ENCODE data around the gene AQP6. TPM values are rescaled to one million over a fixed set of nuclear protein-coding genes. Genes with fewer than 3 reads are reported as not detected.

AQP6 gene, protein sequence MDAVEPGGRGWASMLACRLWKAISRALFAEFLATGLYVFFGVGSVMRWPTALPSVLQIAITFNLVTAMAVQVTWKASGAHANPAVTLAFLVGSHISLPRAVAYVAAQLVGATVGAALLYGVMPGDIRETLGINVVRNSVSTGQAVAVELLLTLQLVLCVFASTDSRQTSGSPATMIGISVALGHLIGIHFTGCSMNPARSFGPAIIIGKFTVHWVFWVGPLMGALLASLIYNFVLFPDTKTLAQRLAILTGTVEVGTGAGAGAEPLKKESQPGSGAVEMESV
- polyA plus RNA-seq (2013, experiment 1 of 2) = not detected
- not detected for polyA plus RNA-seq (2013, experiment 2 of 2)

DNA sequence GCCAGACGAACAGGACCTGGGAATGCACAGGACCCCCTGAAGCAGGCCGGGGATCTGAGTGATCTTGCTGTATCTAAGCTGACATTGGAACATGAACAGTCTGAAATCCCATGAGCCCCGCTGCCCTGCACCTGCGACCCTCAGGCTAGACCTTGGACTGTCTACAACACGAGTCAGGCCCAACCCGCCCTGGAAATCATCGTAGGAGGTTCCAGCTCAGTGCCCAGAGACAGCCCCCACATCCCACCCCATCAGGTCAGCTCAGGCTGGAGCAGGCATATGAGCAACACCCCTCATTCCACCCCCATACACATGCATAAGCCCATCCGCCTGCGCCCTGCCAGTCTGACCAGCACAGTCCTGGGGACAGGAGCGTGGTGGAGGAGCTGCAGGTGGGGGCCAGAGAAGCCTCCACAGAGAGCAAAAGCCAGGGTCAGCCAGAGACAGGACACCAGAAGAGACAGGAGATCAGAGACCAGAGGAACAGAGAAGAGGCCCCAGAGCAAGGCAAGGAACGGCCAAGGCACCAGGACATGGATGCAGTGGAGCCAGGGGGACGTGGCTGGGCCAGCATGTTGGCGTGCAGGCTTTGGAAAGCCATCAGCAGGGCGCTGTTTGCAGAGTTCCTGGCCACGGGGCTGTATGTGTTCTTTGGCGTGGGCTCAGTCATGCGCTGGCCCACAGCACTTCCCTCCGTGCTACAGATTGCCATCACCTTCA is at the start of gene AQP6:
AQP6 (plus strand) TSS at position 307 of the 720 bp plus-strand sequence; CDS start at position 534, 227 bp downstream.
- no peaks in the 10 kb centered on the region for H3K27me3 ChIP-seq (ENCODE audit: insufficient read depth, low read length, poor library complexity)
- H3K79me1 ChIP-seq (ENCODE audit: low read length) = no peaks in the 10 kb centered on the region
- no peak within 1 kb of the TSS for H3K4me2 ChIP-seq (ENCODE audit: low read length)
- no peaks in the 10 kb centered on the region for H3K79me2 ChIP-seq (ENCODE audit: control insufficient read depth, insufficient read depth, low read length)
- no peak within 1 kb of the TSS for H3K9ac ChIP-seq (ENCODE audit: low read length)
- H2BK5ac ChIP-seq (ENCODE audit: low read length) = no peak within 1 kb of the TSS
- H3K27ac ChIP-seq (ENCODE audit: low read depth, low read length) = no peak within 1 kb of the TSS
- no peak for DNase-seq
- H3K23ac ChIP-seq (ENCODE audit: low read length) = no peak within 1 kb of the TSS
- H4K5ac ChIP-seq (ENCODE audit: low read length) = no peak within 1 kb of the TSS
- H3K4me1 ChIP-seq (ENCODE audit: control insufficient read depth, low read depth, low read length) = peaks cover 3% of the 10 kb centered on the region
- H2AK5ac ChIP-seq (ENCODE audit: low read length) = no peak within 1 kb of the TSS
- H3K4ac ChIP-seq (ENCODE audit: low read depth, low read length) = no peak within 1 kb of the TSS
- H3K36me3 ChIP-seq (ENCODE audit: control insufficient read depth, insufficient read depth, low read length) = no peaks in the 10 kb centered on the region
- H4K8ac ChIP-seq (ENCODE audit: low read depth, low read length) = no peak within 1 kb of the TSS
- no peak within 1 kb of the TSS for H3K18ac ChIP-seq (ENCODE audit: low read length)
- no peak within 1 kb of the TSS for H3K56ac ChIP-seq (ENCODE audit: low read length)
- H2BK15ac ChIP-seq (replicated peaks; ENCODE audit: low read depth) = no peak within 1 kb of the TSS
- no peak within 1 kb of the TSS for H2BK120ac ChIP-seq (ENCODE audit: low read depth, low read length)
- no CpG with 5 or more reads among the region's 18 CpGs for WGBS (ENCODE audit: extremely low coverage, insufficient coverage, low lambda C conversion rate)
- H3K4me3 ChIP-seq (ENCODE audit: low read length) = no peak within 1 kb of the TSS

DNA sequence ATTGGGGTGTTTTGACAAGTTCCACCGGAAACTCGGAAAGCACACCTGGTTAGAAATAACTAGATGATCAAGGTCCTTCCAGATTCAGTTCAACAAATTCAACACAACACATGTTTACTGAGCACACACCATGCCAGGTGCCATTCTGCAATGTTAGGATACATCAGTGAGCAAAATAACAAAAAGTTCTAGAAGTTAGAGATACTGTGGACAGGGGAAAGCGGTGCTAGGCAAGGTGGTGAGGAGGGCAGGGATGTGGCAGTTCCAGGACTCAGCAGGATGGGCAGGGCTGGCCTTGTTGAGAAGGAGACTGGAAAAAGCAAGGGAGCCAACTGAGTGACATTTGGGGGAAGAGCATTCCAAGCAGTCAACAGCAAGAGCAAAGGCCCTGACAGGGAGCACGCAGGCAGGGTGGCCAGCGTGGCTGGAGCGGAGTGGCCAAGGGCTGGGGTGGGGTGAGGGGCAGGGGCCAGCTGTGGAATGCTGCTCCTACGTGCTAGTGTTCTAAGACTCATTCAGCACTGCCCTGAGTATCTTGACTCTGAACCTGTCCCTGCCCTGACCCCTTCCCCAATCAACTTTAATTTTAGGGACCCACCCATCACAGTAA is 49.6 kb upstream of the AQP6 start:
- H3K36me3 ChIP-seq (ENCODE audit: control insufficient read depth, insufficient read depth, low read length) = no peaks in the 10 kb centered on the region
- no peak overlapping the region for H2BK5ac ChIP-seq (ENCODE audit: low read length)
- H3K27me3 ChIP-seq (ENCODE audit: insufficient read depth, low read length, poor library complexity) = no peaks in the 10 kb centered on the region
- H3K4me1 ChIP-seq (ENCODE audit: control insufficient read depth, low read depth, low read length) = no peaks in the 10 kb centered on the region
- no peak for DNase-seq
- no peak overlapping the region for H2BK15ac ChIP-seq (replicated peaks; ENCODE audit: low read depth)
- H4K5ac ChIP-seq (ENCODE audit: low read length) = no peak overlapping the region
- no peak overlapping the region for H3K4ac ChIP-seq (ENCODE audit: low read depth, low read length)
- no peak overlapping the region for H4K8ac ChIP-seq (ENCODE audit: low read depth, low read length)
- H3K56ac ChIP-seq (ENCODE audit: low read length) = no peak overlapping the region
- no peak overlapping the region for H3K9ac ChIP-seq (ENCODE audit: low read length)
- H3K4me2 ChIP-seq (ENCODE audit: low read length) = no peak overlapping the region
- H2AK5ac ChIP-seq (ENCODE audit: low read length) = no peak overlapping the region
- H3K23ac ChIP-seq (ENCODE audit: low read length) = no peak overlapping the region
- H3K79me2 ChIP-seq (ENCODE audit: control insufficient read depth, insufficient read depth, low read length) = no peaks in the 10 kb centered on the region
- no peak overlapping the region for H3K18ac ChIP-seq (ENCODE audit: low read length)
- no CpG with 5 or more reads among the region's 7 CpGs for WGBS (ENCODE audit: extremely low coverage, insufficient coverage, low lambda C conversion rate)
- no peak overlapping the region for H3K27ac ChIP-seq (ENCODE audit: low read depth, low read length)
- H2BK120ac ChIP-seq (ENCODE audit: low read depth, low read length) = no peak overlapping the region
- H3K4me3 ChIP-seq (ENCODE audit: low read length) = no peak overlapping the region
- H3K79me1 ChIP-seq (ENCODE audit: low read length) = no peaks in the 10 kb centered on the region

DNA sequence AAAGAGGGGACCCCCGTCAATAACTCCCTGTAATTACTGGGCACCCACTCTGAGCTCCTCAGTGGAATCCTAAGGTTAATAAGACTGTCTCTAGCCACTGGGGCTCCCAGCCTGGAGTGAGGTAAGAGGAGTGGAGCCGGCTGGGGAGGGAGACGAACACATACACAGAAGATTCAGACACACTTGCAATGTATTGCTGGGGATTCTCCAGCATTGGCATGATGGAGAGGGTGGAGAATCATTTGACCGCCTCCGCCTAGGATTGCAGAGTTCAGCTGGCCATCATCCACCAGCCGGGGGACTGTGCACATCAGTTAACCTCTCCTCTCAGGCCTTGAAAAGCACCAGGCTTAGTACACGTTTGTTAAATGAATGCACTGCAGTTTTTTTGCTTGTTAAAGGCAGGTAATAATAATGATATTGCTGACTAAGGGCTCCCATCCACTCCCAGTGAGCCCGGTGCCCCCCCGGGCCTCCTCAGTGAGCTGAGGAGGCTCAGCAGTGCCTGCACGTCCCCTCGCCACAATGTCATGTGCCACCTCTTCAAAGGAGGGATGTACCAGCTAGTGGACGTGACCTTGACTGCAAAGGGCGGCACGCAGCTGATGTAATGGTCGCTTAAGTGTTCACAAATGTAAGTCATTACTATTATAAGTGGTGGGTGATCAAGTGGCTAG is 48.7 kb upstream of the AQP6 start:
- Histone ChIP-seq H3K4me3 (ENCODE audit: low read length) (no peak overlapping the region), H3K79me2 (ENCODE audit: control insufficient read depth, insufficient read depth, low read length) (no peaks in the 10 kb centered on the region), H2BK5ac (ENCODE audit: low read length) (no peak overlapping the region), H2BK15ac (replicated peaks; ENCODE audit: low read depth) (no peak overlapping the region), H4K5ac (ENCODE audit: low read length) (no peak overlapping the region), H2AK5ac (ENCODE audit: low read length) (no peak overlapping the region), H3K27ac (ENCODE audit: low read depth, low read length) (no peak overlapping the region), H3K9ac (ENCODE audit: low read length) (no peak overlapping the region), H3K23ac (ENCODE audit: low read length) (no peak overlapping the region), H4K8ac (ENCODE audit: low read depth, low read length) (no peak overlapping the region), H3K36me3 (ENCODE audit: control insufficient read depth, insufficient read depth, low read length) (no peaks in the 10 kb centered on the region), H3K4me2 (ENCODE audit: low read length) (no peak overlapping the region), H3K56ac (ENCODE audit: low read length) (no peak overlapping the region), H3K79me1 (ENCODE audit: low read length) (no peaks in the 10 kb centered on the region), H3K18ac (ENCODE audit: low read length) (no peak overlapping the region), H3K4me1 (ENCODE audit: control insufficient read depth, low read depth, low read length) (no peaks in the 10 kb centered on the region), H2BK120ac (ENCODE audit: low read depth, low read length) (no peak overlapping the region), H3K27me3 (ENCODE audit: insufficient read depth, low read length, poor library complexity) (no peaks in the 10 kb centered on the region), H3K4ac (ENCODE audit: low read depth, low read length) (no peak overlapping the region)
- no CpG with 5 or more reads among the region's 15 CpGs for WGBS (ENCODE audit: extremely low coverage, insufficient coverage, low lambda C conversion rate)
- no peak for DNase-seq

DNA sequence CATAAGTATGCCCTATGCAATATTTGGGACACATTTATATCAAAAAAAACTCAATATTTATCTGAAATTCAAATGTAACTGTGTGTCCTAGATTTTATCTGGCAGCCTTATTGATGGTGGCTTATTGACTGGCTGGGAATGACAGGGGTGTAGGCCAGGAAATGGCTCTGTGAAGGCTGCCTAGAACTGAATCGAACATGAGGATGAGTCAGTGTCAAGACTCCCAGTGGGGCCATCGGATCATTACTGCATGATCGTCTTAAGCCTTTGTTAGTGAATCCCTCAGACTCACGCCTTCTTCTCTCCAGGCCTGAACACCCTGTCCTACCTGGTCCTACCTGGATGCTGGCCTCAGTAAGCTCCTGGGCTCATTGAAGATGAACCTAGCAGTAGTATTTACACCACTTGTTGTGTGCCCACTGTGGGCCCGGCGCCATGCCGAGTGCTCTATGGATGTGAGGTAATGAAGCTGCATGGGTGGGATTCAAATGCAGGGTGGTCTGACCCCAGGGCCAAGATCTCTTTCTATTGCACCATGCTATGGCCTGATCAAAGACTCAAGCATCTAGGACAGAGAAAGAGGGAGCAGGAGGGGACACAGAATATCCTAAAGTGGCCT is 48.0 kb upstream of the AQP6 start:
- Histone ChIP-seq H2BK15ac (replicated peaks; ENCODE audit: low read depth) (no peak overlapping the region), H3K79me1 (ENCODE audit: low read length) (no peaks in the 10 kb centered on the region), H3K4me2 (ENCODE audit: low read length) (no peak overlapping the region), H3K79me2 (ENCODE audit: control insufficient read depth, insufficient read depth, low read length) (no peaks in the 10 kb centered on the region), H3K4me1 (ENCODE audit: control insufficient read depth, low read depth, low read length) (no peaks in the 10 kb centered on the region), H3K27me3 (ENCODE audit: insufficient read depth, low read length, poor library complexity) (no peaks in the 10 kb centered on the region), H3K4ac (ENCODE audit: low read depth, low read length) (no peak overlapping the region), H3K18ac (ENCODE audit: low read length) (no peak overlapping the region), H3K9ac (ENCODE audit: low read length) (no peak overlapping the region), H3K36me3 (ENCODE audit: control insufficient read depth, insufficient read depth, low read length) (no peaks in the 10 kb centered on the region), H2BK120ac (ENCODE audit: low read depth, low read length) (no peak overlapping the region), H3K4me3 (ENCODE audit: low read length) (no peak overlapping the region), H3K56ac (ENCODE audit: low read length) (no peak overlapping the region), H3K27ac (ENCODE audit: low read depth, low read length) (no peak overlapping the region), H4K5ac (ENCODE audit: low read length) (no peak overlapping the region), H2BK5ac (ENCODE audit: low read length) (no peak overlapping the region), H2AK5ac (ENCODE audit: low read length) (no peak overlapping the region), H4K8ac (ENCODE audit: low read depth, low read length) (no peak overlapping the region), H3K23ac (ENCODE audit: low read length) (no peak overlapping the region)
- no CpG with 5 or more reads among the region's 7 CpGs for WGBS (ENCODE audit: extremely low coverage, insufficient coverage, low lambda C conversion rate)
- no peak for DNase-seq

DNA sequence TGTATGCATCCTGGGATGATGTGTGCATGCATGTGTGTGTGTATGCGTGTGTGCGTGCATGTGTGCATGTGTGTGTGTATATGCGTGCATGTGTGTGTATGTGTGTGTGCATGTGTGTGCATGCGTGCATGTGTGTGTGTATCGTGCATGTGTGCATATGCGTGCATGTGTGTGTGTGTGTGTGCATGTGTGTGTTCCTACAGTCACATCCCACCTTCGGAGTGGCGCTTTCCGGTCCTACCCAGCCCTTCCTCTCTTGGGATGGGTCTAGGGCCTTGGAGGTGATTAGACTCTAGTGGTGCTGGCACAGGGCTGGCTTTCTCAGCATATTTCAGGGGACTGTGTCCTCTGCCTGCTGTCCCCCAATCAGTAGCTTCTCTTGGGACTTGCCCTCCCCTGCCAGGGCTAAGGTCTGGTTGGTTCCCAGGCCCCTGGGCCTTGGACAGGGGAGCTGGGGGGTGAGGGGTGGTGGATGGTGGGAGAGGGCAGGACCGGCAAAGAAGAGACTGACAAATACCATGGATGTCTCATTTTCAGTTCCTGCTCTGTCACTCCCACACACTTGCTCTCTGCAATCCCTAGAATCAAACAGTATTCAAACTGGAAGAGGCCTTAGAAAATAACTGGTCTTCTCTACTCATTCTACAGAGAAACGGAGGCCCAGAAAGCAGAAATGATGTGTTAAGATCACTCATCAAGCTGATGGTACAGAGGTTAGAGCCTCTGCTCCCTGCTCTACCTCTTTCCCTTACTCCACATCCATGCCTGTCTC is 47.1 kb upstream of the AQP6 start:
- DNase-seq = no peak

More for the DNA sequence above, 47.1 kb upstream of the AQP6 start:
- no peak overlapping the region for H4K5ac ChIP-seq (ENCODE audit: low read length)
- H2BK5ac ChIP-seq (ENCODE audit: low read length) = no peak overlapping the region
- H3K36me3 ChIP-seq (ENCODE audit: control insufficient read depth, insufficient read depth, low read length) = no peaks in the 10 kb centered on the region
- no CpG with 5 or more reads among the region's 11 CpGs for WGBS (ENCODE audit: extremely low coverage, insufficient coverage, low lambda C conversion rate)
- no peak overlapping the region for H3K18ac ChIP-seq (ENCODE audit: low read length)
- H3K4ac ChIP-seq (ENCODE audit: low read depth, low read length) = no peak overlapping the region
- no peaks in the 10 kb centered on the region for H3K27me3 ChIP-seq (ENCODE audit: insufficient read depth, low read length, poor library complexity)
- H3K4me2 ChIP-seq (ENCODE audit: low read length) = no peak overlapping the region
- no peaks in the 10 kb centered on the region for H3K79me2 ChIP-seq (ENCODE audit: control insufficient read depth, insufficient read depth, low read length)
- no peak overlapping the region for H4K8ac ChIP-seq (ENCODE audit: low read depth, low read length)
- H2AK5ac ChIP-seq (ENCODE audit: low read length) = no peak overlapping the region
- H3K79me1 ChIP-seq (ENCODE audit: low read length) = no peaks in the 10 kb centered on the region
- no peak overlapping the region for H3K9ac ChIP-seq (ENCODE audit: low read length)
- H3K4me3 ChIP-seq (ENCODE audit: low read length) = no peak overlapping the region
- H3K4me1 ChIP-seq (ENCODE audit: control insufficient read depth, low read depth, low read length) = no peaks in the 10 kb centered on the region
- no peak overlapping the region for H3K23ac ChIP-seq (ENCODE audit: low read length)
- no peak overlapping the region for H2BK120ac ChIP-seq (ENCODE audit: low read depth, low read length)
- no peak overlapping the region for H3K56ac ChIP-seq (ENCODE audit: low read length)
- H3K27ac ChIP-seq (ENCODE audit: low read depth, low read length) = no peak overlapping the region
- no peak overlapping the region for H2BK15ac ChIP-seq (replicated peaks; ENCODE audit: low read depth)
